HCT116 (cell line): ENCODE data around the gene FAM20B.

Experiments used
- CEBPB ChIP-seq: IDR thresholded peaks from 2 replicates; pipeline ENCODE4 v1.6.1; 2012; ENCODE audit warnings: low read depth
- EZH2 ChIP-seq: fragments of 200-600 bp; sonication (generic); IDR thresholded peaks from 2 replicates; pipeline ENCODE4 v1.6.1; 2017; ENCODE audit warnings: antibody characterized with exemption, mixed run types
- FOSL1 ChIP-seq: IDR thresholded peaks from 2 replicates; pipeline ENCODE4 v1.6.1; 2012; ENCODE audit warnings: low read depth
- TF ChIP-seq, protein P1 (sequence below), 3 experiments: fragments of 200-600 bp in 1 of 3; sonication (generic) in 1 of 3; IDR thresholded peaks in 2 of 3; conservative IDR thresholded peaks in 1 of 3; 2 replicates each; pipeline ENCODE4 v1.5.1; 2012 to 2017; ENCODE audit warnings: low read depth in 2 of 3, low read length in 2 of 3, antibody characterized with exemption in 1 of 3, borderline replicate concordance in 1 of 3, control low read depth in 1 of 3, mild to moderate bottlenecking in 1 of 3, mixed read lengths in 1 of 3, mixed run types in 1 of 3, moderate library complexity in 1 of 3; ENCODE audit not compliant: insufficient read depth in 1 of 3
- TF ChIP-seq, protein P2 (sequence below): IDR thresholded peaks from 2 replicates; pipeline ENCODE4 v1.6.1; 2012

DNA sequence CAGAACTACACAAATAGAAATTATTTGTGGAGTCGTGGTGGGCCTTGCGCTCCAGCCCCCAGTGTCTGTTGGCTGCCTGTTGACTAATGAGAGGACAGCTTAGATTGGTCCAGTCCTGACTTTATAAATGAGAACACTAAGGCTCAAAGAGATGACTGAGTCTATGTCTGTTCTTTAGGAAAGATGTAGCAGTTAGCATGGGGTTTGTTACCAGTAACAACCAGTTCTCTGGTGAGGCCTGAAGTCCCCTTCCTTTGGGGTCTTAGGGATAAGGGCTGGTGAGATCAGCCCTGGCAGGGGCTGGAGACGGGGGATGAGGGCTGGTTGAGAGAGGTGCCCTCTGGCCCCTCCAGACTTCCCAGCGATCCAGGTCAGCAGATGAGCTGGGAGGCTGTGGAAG, 65.2 kb downstream of the FAM20B start:
- TF ChIP-seq, protein P1, sequence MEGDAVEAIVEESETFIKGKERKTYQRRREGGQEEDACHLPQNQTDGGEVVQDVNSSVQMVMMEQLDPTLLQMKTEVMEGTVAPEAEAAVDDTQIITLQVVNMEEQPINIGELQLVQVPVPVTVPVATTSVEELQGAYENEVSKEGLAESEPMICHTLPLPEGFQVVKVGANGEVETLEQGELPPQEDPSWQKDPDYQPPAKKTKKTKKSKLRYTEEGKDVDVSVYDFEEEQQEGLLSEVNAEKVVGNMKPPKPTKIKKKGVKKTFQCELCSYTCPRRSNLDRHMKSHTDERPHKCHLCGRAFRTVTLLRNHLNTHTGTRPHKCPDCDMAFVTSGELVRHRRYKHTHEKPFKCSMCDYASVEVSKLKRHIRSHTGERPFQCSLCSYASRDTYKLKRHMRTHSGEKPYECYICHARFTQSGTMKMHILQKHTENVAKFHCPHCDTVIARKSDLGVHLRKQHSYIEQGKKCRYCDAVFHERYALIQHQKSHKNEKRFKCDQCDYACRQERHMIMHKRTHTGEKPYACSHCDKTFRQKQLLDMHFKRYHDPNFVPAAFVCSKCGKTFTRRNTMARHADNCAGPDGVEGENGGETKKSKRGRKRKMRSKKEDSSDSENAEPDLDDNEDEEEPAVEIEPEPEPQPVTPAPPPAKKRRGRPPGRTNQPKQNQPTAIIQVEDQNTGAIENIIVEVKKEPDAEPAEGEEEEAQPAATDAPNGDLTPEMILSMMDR (IDR thresholded peaks at IDR 0.05 in 2 of 3, conservative IDR thresholded peaks at IDR 0.05 in 1 of 3; ENCODE audit: borderline replicate concordance in 1 of 3, insufficient read depth in 1 of 3, low read depth in 2 of 3, low read length in 2 of 3): no peak
- TF ChIP-seq CEBPB: no peak
- TF ChIP-seq, protein P2, sequence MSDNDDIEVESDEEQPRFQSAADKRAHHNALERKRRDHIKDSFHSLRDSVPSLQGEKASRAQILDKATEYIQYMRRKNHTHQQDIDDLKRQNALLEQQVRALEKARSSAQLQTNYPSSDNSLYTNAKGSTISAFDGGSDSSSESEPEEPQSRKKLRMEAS: no peak
- no peak for TF ChIP-seq EZH2
- TF ChIP-seq FOSL1: no peak
